ENCODE results near the gene TRIM62.

The TRIM62 gene

DNA sequence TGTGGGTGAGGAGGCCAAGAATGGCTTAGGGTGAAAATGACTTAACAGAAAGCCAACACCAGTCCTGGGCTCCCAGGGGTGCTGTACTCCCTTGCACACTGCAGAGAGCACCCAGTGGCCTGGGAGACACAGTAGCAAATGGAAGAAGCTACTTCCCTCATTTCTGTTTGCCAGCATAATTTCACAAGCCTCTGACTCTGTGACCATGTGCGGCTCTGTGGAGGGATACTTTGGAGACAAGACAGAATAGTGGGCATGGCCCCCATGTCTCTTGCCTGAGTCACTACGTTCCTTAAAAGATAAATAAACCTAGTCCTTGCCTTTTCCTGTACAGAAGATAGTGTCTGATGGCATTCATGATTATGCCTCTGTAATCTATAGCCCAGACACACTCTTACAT lies 38.1 kb downstream of the TRIM62 start:
- no peaks in the 10 kb centered on the region for H3F3A ChIP-seq (ENCODE audit: insufficient read depth)
- H3K27ac ChIP-seq (ENCODE audit: low read depth, low read length) = no peak overlapping the region
- no peaks in the 10 kb centered on the region for H3K27me3 ChIP-seq (ENCODE audit: low read length)
- H3K9me3 ChIP-seq (ENCODE audit: insufficient read depth, low read length) = no peaks in the 10 kb centered on the region
- H4K20me1 ChIP-seq (ENCODE audit: low read depth, low read length) = no peaks in the 10 kb centered on the region
- H3K36me3 ChIP-seq (ENCODE audit: low read length) = no peaks in the 10 kb centered on the region
- H3K4me3 ChIP-seq (ENCODE audit: insufficient read depth, low read length, poor library complexity, severe bottlenecking) = no peak overlapping the region
- H3K9me2 ChIP-seq (replicated peaks; ENCODE audit: insufficient read depth, low read length) = no peaks in the 10 kb centered on the region
- no peak overlapping the region for H2AFZ ChIP-seq (ENCODE audit: low read depth, low read length, severe bottlenecking)
- no peak for TF ChIP-seq EZH2phosphoT487 (conservative IDR thresholded peaks at IDR 0.05; ENCODE audit: low read length)
- TF ChIP-seq, protein P1, sequence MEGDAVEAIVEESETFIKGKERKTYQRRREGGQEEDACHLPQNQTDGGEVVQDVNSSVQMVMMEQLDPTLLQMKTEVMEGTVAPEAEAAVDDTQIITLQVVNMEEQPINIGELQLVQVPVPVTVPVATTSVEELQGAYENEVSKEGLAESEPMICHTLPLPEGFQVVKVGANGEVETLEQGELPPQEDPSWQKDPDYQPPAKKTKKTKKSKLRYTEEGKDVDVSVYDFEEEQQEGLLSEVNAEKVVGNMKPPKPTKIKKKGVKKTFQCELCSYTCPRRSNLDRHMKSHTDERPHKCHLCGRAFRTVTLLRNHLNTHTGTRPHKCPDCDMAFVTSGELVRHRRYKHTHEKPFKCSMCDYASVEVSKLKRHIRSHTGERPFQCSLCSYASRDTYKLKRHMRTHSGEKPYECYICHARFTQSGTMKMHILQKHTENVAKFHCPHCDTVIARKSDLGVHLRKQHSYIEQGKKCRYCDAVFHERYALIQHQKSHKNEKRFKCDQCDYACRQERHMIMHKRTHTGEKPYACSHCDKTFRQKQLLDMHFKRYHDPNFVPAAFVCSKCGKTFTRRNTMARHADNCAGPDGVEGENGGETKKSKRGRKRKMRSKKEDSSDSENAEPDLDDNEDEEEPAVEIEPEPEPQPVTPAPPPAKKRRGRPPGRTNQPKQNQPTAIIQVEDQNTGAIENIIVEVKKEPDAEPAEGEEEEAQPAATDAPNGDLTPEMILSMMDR (IDR thresholded peaks at IDR 0.05; ENCODE audit: insufficient read depth, low read length, poor library complexity, severe bottlenecking) = no peak
- H3K4me2 ChIP-seq (ENCODE audit: low read depth, low read length, poor library complexity, severe bottlenecking) = no peak overlapping the region
- H3K79me2 ChIP-seq (ENCODE audit: insufficient read depth, low read length) = no peaks in the 10 kb centered on the region
- H3K9ac ChIP-seq (ENCODE audit: low read length) = no peak overlapping the region

DNA sequence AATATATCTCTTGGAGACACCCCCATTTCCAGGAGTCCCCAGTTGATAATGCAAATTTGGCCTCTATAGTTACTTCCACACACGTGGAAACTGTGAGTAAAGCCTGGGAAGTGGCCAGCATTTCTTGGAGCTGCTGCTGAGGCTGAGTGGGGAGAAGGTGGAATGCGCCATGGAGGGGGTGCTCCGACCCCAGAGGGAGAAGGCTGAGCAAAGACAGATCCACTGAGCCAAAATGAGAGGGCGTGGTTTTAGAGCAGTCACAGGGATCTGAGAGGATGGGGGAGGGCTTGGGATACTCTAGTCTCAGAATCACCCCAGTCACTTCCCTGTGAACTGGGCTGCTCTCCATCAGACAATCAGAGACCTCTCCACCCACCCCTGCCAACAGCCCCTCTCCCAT lies 38.7 kb downstream of the TRIM62 start:
- Histone ChIP-seq H3K9me3 (ENCODE audit: insufficient read depth, low read length) (no peaks in the 10 kb centered on the region), H3K27me3 (ENCODE audit: low read length) (no peaks in the 10 kb centered on the region), H3K9ac (ENCODE audit: low read length) (no peak overlapping the region), H4K20me1 (ENCODE audit: low read depth, low read length) (no peaks in the 10 kb centered on the region), H3K9me2 (replicated peaks; ENCODE audit: insufficient read depth, low read length) (no peaks in the 10 kb centered on the region), H3K79me2 (ENCODE audit: insufficient read depth, low read length) (no peaks in the 10 kb centered on the region), H3K27ac (ENCODE audit: low read depth, low read length) (no peak overlapping the region), H3K36me3 (ENCODE audit: low read length) (no peaks in the 10 kb centered on the region), H3K4me3 (ENCODE audit: insufficient read depth, low read length, poor library complexity, severe bottlenecking) (no peak overlapping the region), H3F3A (ENCODE audit: insufficient read depth) (no peaks in the 10 kb centered on the region), H3K4me2 (ENCODE audit: low read depth, low read length, poor library complexity, severe bottlenecking) (no peak overlapping the region), H2AFZ (ENCODE audit: low read depth, low read length, severe bottlenecking) (no peak overlapping the region)
- TF ChIP-seq EZH2phosphoT487 (conservative IDR thresholded peaks at IDR 0.05; ENCODE audit: low read length) = no peak
- TF ChIP-seq, protein P1 (IDR thresholded peaks at IDR 0.05; ENCODE audit: insufficient read depth, low read length, poor library complexity, severe bottlenecking) = no peak

DNA sequence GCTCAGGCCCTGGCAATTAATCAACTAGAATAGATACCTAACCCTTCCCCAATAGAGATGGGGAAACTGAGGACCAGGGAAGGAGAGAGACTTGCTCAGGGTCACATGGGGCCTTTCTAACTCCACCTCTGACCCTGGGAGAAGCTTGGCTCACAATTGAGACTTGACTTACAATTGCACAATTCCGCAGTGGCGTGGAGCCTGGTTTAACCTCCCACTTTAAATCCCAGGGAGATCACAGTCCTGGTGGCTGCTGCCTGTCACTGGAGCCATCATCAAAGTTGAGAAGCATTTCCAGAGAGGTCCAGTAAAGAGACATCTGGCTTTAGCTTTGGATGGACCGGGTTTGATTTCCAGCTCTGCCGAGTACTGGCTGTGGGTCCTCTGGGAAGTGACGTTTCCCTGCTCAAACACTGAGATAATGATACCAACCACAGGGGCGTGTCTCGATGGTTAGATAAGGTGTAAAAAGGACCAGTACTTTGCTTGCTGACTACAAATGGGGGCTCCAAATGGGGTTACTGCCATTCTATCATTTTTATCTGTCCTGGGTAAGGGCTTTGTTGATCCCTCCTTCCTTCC lies 39.3 kb downstream of the TRIM62 start:
- H3K27me3 ChIP-seq (ENCODE audit: low read length) = no peaks in the 10 kb centered on the region
- TF ChIP-seq EZH2phosphoT487 (conservative IDR thresholded peaks at IDR 0.05; ENCODE audit: low read length) = no peak
- TF ChIP-seq, protein P1 (IDR thresholded peaks at IDR 0.05; ENCODE audit: insufficient read depth, low read length, poor library complexity, severe bottlenecking) = no peak
- no peaks in the 10 kb centered on the region for H3K9me3 ChIP-seq (ENCODE audit: insufficient read depth, low read length)
- no peaks in the 10 kb centered on the region for H3K79me2 ChIP-seq (ENCODE audit: insufficient read depth, low read length)
- no peaks in the 10 kb centered on the region for H3K36me3 ChIP-seq (ENCODE audit: low read length)
- no peaks in the 10 kb centered on the region for H3K9me2 ChIP-seq (replicated peaks; ENCODE audit: insufficient read depth, low read length)
- H2AFZ ChIP-seq (ENCODE audit: low read depth, low read length, severe bottlenecking) = no peak overlapping the region
- no peak overlapping the region for H3K4me3 ChIP-seq (ENCODE audit: insufficient read depth, low read length, poor library complexity, severe bottlenecking)
- no peak overlapping the region for H3K9ac ChIP-seq (ENCODE audit: low read length)
- H4K20me1 ChIP-seq (ENCODE audit: low read depth, low read length) = no peaks in the 10 kb centered on the region
- H3K27ac ChIP-seq (ENCODE audit: low read depth, low read length) = no peak overlapping the region
- H3K4me2 ChIP-seq (ENCODE audit: low read depth, low read length, poor library complexity, severe bottlenecking) = no peak overlapping the region
- H3F3A ChIP-seq (ENCODE audit: insufficient read depth) = no peaks in the 10 kb centered on the region
